ENCODE results near the gene OR2Z1. TPM values are rescaled to one million over a fixed set of nuclear protein-coding genes. Genes with fewer than 3 reads are reported as not detected.
"Not testable (repeated sequence)": the region's sequence is repeated elsewhere in the genome, so short reads cannot be mapped to it uniquely, and the experiment has no call there.

The OR2Z1 gene
- polyA plus RNA-seq, 3 donors, result not detected

- DNase-seq (ENCODE audit: low read depth in 3 of 3, low spot score in 2 of 3), result no peak
These were observed 20.5 kb upstream of the OR2Z1 start for GRCh38 chr19:8700956-8701355.

- no peak for DNase-seq (ENCODE audit: low read depth in 3 of 3, low spot score in 2 of 3)
These were observed 19.1 kb upstream of the OR2Z1 start for GRCh38 chr19:8702350-8702749.

GRCh38 chr19:8703223-8703622 lies 18.2 kb upstream of the OR2Z1 start:
- DNase-seq (ENCODE audit: low read depth in 3 of 3, low spot score in 2 of 3), result no peak

GRCh38 chr19:8705304-8705703 lies 16.1 kb upstream of the OR2Z1 start:
- not testable (repeated sequence) for DNase-seq (ENCODE audit: low read depth in 3 of 3, low spot score in 2 of 3)

- no peak for DNase-seq (ENCODE audit: low read depth in 3 of 3, low spot score in 2 of 3)
These were observed 15.7 kb upstream of the OR2Z1 start for GRCh38 chr19:8705742-8706141.

GRCh38 chr19:8710337-8710736 lies 11.1 kb upstream of the OR2Z1 start:
- DNase-seq (ENCODE audit: low read depth in 3 of 3, low spot score in 2 of 3), result not testable (repeated sequence)

GRCh38 chr19:8722032-8722431 lies 598 bp downstream of the OR2Z1 start:
- DNase-seq (ENCODE audit: low read depth in 3 of 3, low spot score in 2 of 3), result no peak

- DNase-seq (ENCODE audit: low read depth in 3 of 3, low spot score in 2 of 3), result no peak
These were observed 2.8 kb downstream of the OR2Z1 start for GRCh38 chr19:8724276-8724675.

GRCh38 chr19:8731428-8732169 lies 10.2 kb downstream of the OR2Z1 start:
- DNase-seq (ENCODE audit: low read depth in 3 of 3, low spot score in 2 of 3), result peak in 2 of 3 donors; percentile 4 to 5

GRCh38 chr19:8738377-8738776 lies 16.9 kb downstream of the OR2Z1 start:
- no peak for DNase-seq (ENCODE audit: low read depth in 3 of 3, low spot score in 2 of 3)

GRCh38 chr19:8739291-8740065 lies 18.0 kb downstream of the OR2Z1 start:
- DNase-seq (ENCODE audit: low read depth in 3 of 3, low spot score in 2 of 3), result not testable (repeated sequence)

- DNase-seq (ENCODE audit: low read depth in 3 of 3, low spot score in 2 of 3), result not testable (repeated sequence)
These were observed 45.8 kb downstream of the OR2Z1 start for GRCh38 chr19:8767257-8767656.

GRCh38 chr19:8769265-8769664 lies 47.8 kb downstream of the OR2Z1 start:
- DNase-seq (ENCODE audit: low read depth in 3 of 3, low spot score in 2 of 3), result not testable (repeated sequence)

GRCh38 chr19:8773587-8773986 lies 52.2 kb downstream of the OR2Z1 start:
- DNase-seq (ENCODE audit: low read depth in 3 of 3, low spot score in 2 of 3), result not testable (repeated sequence)

Other genes starting within 250 kb of the OR2Z1 start
- 1 to 10 TPM in 1 of 3 donors, under 1 TPM in 2; 0.39 to 1.6 (median 0.76) TPM for gene PRAM1, start 219.0 kb upstream of the OR2Z1 start, polyA plus RNA-seq (ENCODE audit: insufficient read length in 3 of 3)
- 10 to 100 TPM; 16.3 to 19.8 (median 16.7) TPM for gene ZNF414, start 207.5 kb upstream of the OR2Z1 start, polyA plus RNA-seq (ENCODE audit: insufficient read length in 3 of 3)
- 1 to 10 TPM; 2.4 to 4.8 (median 3.3) TPM for gene MYO1F, start 144.2 kb upstream of the OR2Z1 start, polyA plus RNA-seq (ENCODE audit: insufficient read length in 3 of 3)
- gene ADAMTS10, start 110.9 kb upstream of the OR2Z1 start, polyA plus RNA-seq (ENCODE audit: insufficient read length in 3 of 3), result 10 to 100 TPM; 23.1 to 29.9 (median 27.7) TPM
- not detected for gene NFILZ, start 91.0 kb upstream of the OR2Z1 start, polyA plus RNA-seq (ENCODE audit: insufficient read length in 3 of 3)
- not detected for gene ACTL9, start 22.8 kb upstream of the OR2Z1 start, polyA plus RNA-seq (ENCODE audit: insufficient read length in 3 of 3)
- 10 to 100 TPM; 40.6 to 45.8 (median 44.2) TPM for gene ZNF558, start 110.7 kb downstream of the OR2Z1 start, polyA plus RNA-seq (ENCODE audit: insufficient read length in 3 of 3)
- gene MBD3L1, start 110.7 kb downstream of the OR2Z1 start, polyA plus RNA-seq (ENCODE audit: insufficient read length in 3 of 3), result not detected

Data from right renal cortex interstitium (tissue), 3 donors.